Measurements from ENCODE around the gene HLTF.

- TF ChIP-seq, protein P1, sequence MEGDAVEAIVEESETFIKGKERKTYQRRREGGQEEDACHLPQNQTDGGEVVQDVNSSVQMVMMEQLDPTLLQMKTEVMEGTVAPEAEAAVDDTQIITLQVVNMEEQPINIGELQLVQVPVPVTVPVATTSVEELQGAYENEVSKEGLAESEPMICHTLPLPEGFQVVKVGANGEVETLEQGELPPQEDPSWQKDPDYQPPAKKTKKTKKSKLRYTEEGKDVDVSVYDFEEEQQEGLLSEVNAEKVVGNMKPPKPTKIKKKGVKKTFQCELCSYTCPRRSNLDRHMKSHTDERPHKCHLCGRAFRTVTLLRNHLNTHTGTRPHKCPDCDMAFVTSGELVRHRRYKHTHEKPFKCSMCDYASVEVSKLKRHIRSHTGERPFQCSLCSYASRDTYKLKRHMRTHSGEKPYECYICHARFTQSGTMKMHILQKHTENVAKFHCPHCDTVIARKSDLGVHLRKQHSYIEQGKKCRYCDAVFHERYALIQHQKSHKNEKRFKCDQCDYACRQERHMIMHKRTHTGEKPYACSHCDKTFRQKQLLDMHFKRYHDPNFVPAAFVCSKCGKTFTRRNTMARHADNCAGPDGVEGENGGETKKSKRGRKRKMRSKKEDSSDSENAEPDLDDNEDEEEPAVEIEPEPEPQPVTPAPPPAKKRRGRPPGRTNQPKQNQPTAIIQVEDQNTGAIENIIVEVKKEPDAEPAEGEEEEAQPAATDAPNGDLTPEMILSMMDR (IDR thresholded peaks at IDR 0.05): no peak
- TF ChIP-seq POLR2A (IDR thresholded peaks at IDR 0.05): no peak
Measured at GRCh38 chr3:149061776-149062175, 24.6 kb downstream of the HLTF start.

Measured in thyroid gland (tissue), 4 donors.